Measurements from ENCODE around the gene TPCN1.
"Not testable (repeated sequence)": the region's sequence is repeated elsewhere in the genome, so short reads cannot be mapped to it uniquely, and the experiment has no call there.

TPCN1 gene

GRCh38 chr12:113197518-113198077 lies 23.7 kb upstream of the TPCN1 start:
- H3K36me3 ChIP-seq (ENCODE audit: control insufficient read depth, insufficient read depth, low read length): peaks cover 3% of the 10 kb centered on the region
- no peak overlapping the region for H3K9ac ChIP-seq (ENCODE audit: low read length)
- H3K27me3 ChIP-seq (ENCODE audit: control insufficient read depth, insufficient read depth, low read length): no peaks in the 10 kb centered on the region
- H3K4me1 ChIP-seq (ENCODE audit: control insufficient read depth, insufficient read depth, low read length): peaks cover 5% of the 10 kb centered on the region; the same call in 1 of the 2 replicates
- H3K27ac ChIP-seq (ENCODE audit: low read depth, low read length): no peak overlapping the region
- H3K9me3 ChIP-seq (ENCODE audit: control insufficient read depth, insufficient read depth, low read depth, low read length): no peaks in the 10 kb centered on the region
- no peak overlapping the region for H3K4me3 ChIP-seq (ENCODE audit: low read depth, low read length)

DNA sequence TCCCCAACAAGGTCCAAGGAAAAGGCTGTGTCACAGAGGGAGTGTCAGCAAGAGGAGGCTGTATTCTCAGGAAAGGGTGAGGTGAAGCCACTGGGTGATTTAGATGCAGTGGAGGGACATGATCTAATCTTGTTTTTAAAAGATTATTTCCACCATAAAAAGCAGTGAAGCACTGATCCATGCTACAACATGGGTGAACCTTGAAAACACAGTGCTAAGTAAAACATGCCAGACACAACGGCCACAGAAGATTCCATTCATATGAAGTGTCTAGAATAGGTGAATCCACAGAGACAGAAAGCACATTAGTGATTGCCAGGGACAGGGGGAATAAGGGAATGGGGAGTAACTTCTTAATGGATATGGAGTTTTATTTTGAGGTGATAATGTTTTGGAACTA lies 23.0 kb upstream of the TPCN1 start:
- Histone ChIP-seq H3K36me3 (ENCODE audit: control insufficient read depth, insufficient read depth, low read length) (no peaks in the 10 kb centered on the region), H3K27me3 (ENCODE audit: control insufficient read depth, insufficient read depth, low read length) (no peaks in the 10 kb centered on the region), H3K4me3 (ENCODE audit: low read depth, low read length) (no peak overlapping the region), H3K4me1 (ENCODE audit: control insufficient read depth, insufficient read depth, low read length) (no peaks in the 10 kb centered on the region; the same call in 1 of the 2 replicates), H3K9ac (ENCODE audit: low read length) (no peak overlapping the region), H3K27ac (ENCODE audit: low read depth, low read length) (no peak overlapping the region), H3K9me3 (ENCODE audit: control insufficient read depth, insufficient read depth, low read depth, low read length) (no peaks in the 10 kb centered on the region)

- no peak overlapping the region for H3K4me3 ChIP-seq (ENCODE audit: low read depth, low read length)
- H3K4me1 ChIP-seq (ENCODE audit: control insufficient read depth, insufficient read depth, low read length): no peaks in the 10 kb centered on the region
- H3K36me3 ChIP-seq (ENCODE audit: control insufficient read depth, insufficient read depth, low read length): no peaks in the 10 kb centered on the region
- H3K9ac ChIP-seq (ENCODE audit: low read length): no peak overlapping the region
- no peaks in the 10 kb centered on the region for H3K9me3 ChIP-seq (ENCODE audit: control insufficient read depth, insufficient read depth, low read depth, low read length)
- no peak overlapping the region for H3K27ac ChIP-seq (ENCODE audit: low read depth, low read length)
- H3K27me3 ChIP-seq (ENCODE audit: control insufficient read depth, insufficient read depth, low read length): no peaks in the 10 kb centered on the region
Observed at GRCh38 chr12:113200021-113200797, 21.1 kb upstream of the TPCN1 start.

DNA sequence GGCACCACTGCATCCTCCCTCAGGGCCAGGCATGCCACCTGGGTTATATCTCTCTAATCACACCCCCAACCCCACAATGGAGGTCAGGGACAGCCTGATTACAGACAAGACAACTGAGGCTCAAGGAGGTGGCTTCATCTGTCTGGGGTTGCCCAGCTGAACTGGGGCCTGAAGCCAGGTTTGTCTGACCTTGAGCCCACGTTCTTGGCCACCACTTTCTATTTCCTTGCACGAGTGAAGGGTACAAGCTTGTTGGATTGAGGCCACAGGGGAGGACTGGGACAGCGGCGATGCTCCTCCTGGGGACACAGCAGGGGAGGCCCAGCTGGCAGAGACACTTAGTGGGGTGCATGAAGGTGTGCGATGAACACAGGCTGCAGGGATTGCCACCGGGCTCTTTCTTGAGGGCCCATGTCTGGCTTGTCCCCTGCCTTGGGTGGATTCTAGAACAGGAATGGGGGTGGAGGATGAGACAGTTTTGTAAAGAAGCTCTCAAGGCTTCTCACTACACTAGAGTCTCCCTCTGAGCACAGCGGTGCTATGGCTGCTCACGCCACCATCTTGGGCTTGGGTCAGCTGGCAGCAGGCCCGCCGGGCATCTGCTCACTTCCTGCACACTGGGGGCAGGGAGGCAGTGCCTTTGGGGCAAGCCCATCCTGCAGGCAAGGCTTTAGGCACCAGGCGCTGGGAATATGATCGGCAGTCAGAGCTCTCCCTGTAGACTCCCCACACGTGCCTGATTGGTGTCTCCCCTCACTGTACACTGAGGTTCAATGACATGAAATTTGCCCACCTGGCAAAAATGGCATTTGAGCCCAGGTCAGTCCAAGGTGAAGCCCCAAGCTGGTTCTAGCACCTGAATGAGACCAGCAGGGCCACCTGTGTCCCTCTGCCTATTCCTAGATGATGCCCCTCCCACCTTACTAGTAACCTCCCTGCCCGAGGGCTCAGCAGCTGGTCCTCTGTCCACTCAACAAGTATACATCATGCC lies 19.8 kb upstream of the TPCN1 start:
- Histone ChIP-seq H3K36me3 (ENCODE audit: control insufficient read depth, insufficient read depth, low read length) (no peaks in the 10 kb centered on the region), H3K27me3 (ENCODE audit: control insufficient read depth, insufficient read depth, low read length) (no peaks in the 10 kb centered on the region), H3K9ac (ENCODE audit: low read length) (no peak overlapping the region), H3K27ac (ENCODE audit: low read depth, low read length) (no peak overlapping the region), H3K4me1 (ENCODE audit: control insufficient read depth, insufficient read depth, low read length) (no peaks in the 10 kb centered on the region), H3K4me3 (ENCODE audit: low read depth, low read length) (no peak overlapping the region), H3K9me3 (ENCODE audit: control insufficient read depth, insufficient read depth, low read depth, low read length) (peaks cover 3% of the 10 kb centered on the region; the same call in 1 of the 2 replicates)

GRCh38 chr12:113202300-113203075 lies 18.8 kb upstream of the TPCN1 start:
- Histone ChIP-seq H3K36me3 (ENCODE audit: control insufficient read depth, insufficient read depth, low read length) (no peaks in the 10 kb centered on the region), H3K27me3 (ENCODE audit: control insufficient read depth, insufficient read depth, low read length) (no peaks in the 10 kb centered on the region), H3K9me3 (ENCODE audit: control insufficient read depth, insufficient read depth, low read depth, low read length) (peaks cover 3% of the 10 kb centered on the region; the same call in 1 of the 2 replicates), H3K27ac (ENCODE audit: low read depth, low read length) (no peak overlapping the region), H3K4me3 (ENCODE audit: low read depth, low read length) (no peak overlapping the region), H3K4me1 (ENCODE audit: control insufficient read depth, insufficient read depth, low read length) (no peaks in the 10 kb centered on the region), H3K9ac (ENCODE audit: low read length) (no peak overlapping the region)

DNA sequence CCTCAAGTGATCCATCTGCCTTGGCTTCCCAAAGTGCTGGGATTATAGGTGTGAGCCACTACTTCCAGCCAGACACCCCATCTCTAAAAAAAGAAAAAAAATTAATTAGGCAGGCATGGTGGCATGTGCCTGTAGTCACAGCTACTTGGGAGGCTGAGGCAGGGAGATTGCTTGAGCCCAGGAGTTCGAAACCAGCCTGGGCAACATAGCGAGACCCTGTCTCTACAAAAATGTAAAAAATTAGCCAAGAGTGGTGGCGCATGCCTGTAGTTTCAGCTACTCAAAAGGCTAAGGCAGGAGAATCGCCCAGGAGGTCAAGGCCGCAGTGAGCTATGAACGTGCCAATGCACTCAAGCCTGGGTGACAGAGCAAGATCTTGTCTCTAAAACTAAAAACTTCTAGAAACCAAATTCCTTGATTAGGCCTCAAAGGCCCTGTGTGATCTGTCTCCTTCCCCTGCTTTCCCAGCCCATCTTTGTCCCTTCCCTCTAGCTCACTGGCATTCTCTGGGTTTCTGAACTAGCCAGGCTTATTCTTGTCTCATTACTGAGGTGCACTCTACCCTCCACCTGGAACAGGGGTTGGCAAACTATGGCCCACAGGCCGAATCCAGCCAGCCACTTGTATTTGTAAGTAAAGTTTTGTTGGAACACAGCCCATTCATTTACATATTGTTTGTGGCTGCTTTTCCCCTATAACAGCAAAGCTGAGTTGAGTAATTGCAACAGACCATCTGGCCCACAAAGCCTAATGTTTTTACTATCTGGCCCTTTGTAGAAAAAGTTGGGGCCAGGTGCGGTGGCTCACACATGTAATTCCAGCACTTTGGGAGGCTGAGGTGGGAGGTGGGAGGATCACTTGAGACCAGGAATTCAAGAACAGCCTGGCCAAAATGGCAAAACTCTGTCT lies 17.2 kb upstream of the TPCN1 start:
- H3K9me3 ChIP-seq (ENCODE audit: control insufficient read depth, insufficient read depth, low read depth, low read length): peaks cover 3% of the 10 kb centered on the region; the same call in 1 of the 2 replicates
- no peaks in the 10 kb centered on the region for H3K27me3 ChIP-seq (ENCODE audit: control insufficient read depth, insufficient read depth, low read length)
- H3K36me3 ChIP-seq (ENCODE audit: control insufficient read depth, insufficient read depth, low read length): no peaks in the 10 kb centered on the region
- peaks cover 11% of the 10 kb centered on the region for H3K4me1 ChIP-seq (ENCODE audit: control insufficient read depth, insufficient read depth, low read length)
- no peak overlapping the region for H3K9ac ChIP-seq (ENCODE audit: low read length)
- H3K4me3 ChIP-seq (ENCODE audit: low read depth, low read length): no peak overlapping the region
- H3K27ac ChIP-seq (ENCODE audit: low read depth, low read length): no peak overlapping the region

- Histone ChIP-seq H3K27me3 (ENCODE audit: control insufficient read depth, insufficient read depth, low read length) (no peaks in the 10 kb centered on the region), H3K9me3 (ENCODE audit: control insufficient read depth, insufficient read depth, low read depth, low read length) (peaks cover 3% of the 10 kb centered on the region; the same call in 1 of the 2 replicates), H3K36me3 (ENCODE audit: control insufficient read depth, insufficient read depth, low read length) (no peaks in the 10 kb centered on the region), H3K9ac (ENCODE audit: low read length) (no peak overlapping the region), H3K4me1 (ENCODE audit: control insufficient read depth, insufficient read depth, low read length) (peaks cover 11% of the 10 kb centered on the region), H3K27ac (ENCODE audit: low read depth, low read length) (no peak overlapping the region), H3K4me3 (ENCODE audit: low read depth, low read length) (no peak overlapping the region)
Observed at GRCh38 chr12:113204804-113205203, 16.5 kb upstream of the TPCN1 start.

GRCh38 chr12:113206802-113207201 lies 14.5 kb upstream of the TPCN1 start:
- H3K9ac ChIP-seq (ENCODE audit: low read length); H3K27ac ChIP-seq (ENCODE audit: low read depth, low read length); H3K27me3 ChIP-seq (ENCODE audit: control insufficient read depth, insufficient read depth, low read length); H3K36me3 ChIP-seq (ENCODE audit: control insufficient read depth, insufficient read depth, low read length); H3K4me3 ChIP-seq (ENCODE audit: low read depth, low read length); H3K9me3 ChIP-seq (ENCODE audit: control insufficient read depth, insufficient read depth, low read depth, low read length): not testable (repeated sequence)
- H3K4me1 ChIP-seq (ENCODE audit: control insufficient read depth, insufficient read depth, low read length): peaks cover 11% of the 10 kb centered on the region

- no peaks in the 10 kb centered on the region for H3K36me3 ChIP-seq (ENCODE audit: control insufficient read depth, insufficient read depth, low read length)
- H3K27me3 ChIP-seq (ENCODE audit: control insufficient read depth, insufficient read depth, low read length): no peaks in the 10 kb centered on the region
- H3K9me3 ChIP-seq (ENCODE audit: control insufficient read depth, insufficient read depth, low read depth, low read length): peaks cover 3% of the 10 kb centered on the region; the same call in 1 of the 2 replicates
- H3K4me3 ChIP-seq (ENCODE audit: low read depth, low read length): no peak overlapping the region
- H3K9ac ChIP-seq (ENCODE audit: low read length): no peak overlapping the region
- no peak overlapping the region for H3K27ac ChIP-seq (ENCODE audit: low read depth, low read length)
- peaks cover 11% of the 10 kb centered on the region for H3K4me1 ChIP-seq (ENCODE audit: control insufficient read depth, insufficient read depth, low read length)
Observed at GRCh38 chr12:113207613-113208040, 13.6 kb upstream of the TPCN1 start.

All from HUES6 (cell line).